Fibroblast of skin of left biceps (primary cell): ENCODE results near the gene SPNS1.
"Not testable (repeated sequence)": the region's sequence is repeated elsewhere in the genome, so short reads cannot be mapped to it uniquely, and the experiment has no call there.

Experiments
- DNase-seq, 2 experiments: peaks; one replicate each; pipeline ENCODE4 v3.0.0-alpha.2; 2013; ENCODE audit warnings: low read depth in 2 of 2

The SPNS1 gene

DNA sequence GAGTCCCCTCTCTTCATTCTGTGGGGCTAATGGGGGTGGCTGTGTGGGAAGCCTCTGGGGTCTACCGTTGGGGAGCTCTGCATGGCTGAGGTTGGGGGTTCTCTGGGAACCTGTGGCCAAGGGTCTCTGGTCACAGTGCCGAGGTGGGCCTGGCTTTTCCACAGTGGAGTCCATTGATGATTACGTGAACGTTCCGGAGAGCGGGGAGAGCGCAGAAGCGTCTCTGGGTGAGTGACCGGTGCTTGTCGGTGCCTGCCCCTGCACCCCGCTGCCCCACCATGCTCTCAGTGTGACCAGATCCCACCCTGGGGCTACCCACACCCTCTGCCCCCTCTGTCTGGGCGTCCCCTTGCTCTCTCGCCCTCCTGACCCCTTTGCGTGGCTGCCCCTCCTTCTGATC, 14.8 kb downstream of the SPNS1 start:
- DNase-seq = no peak

DNA sequence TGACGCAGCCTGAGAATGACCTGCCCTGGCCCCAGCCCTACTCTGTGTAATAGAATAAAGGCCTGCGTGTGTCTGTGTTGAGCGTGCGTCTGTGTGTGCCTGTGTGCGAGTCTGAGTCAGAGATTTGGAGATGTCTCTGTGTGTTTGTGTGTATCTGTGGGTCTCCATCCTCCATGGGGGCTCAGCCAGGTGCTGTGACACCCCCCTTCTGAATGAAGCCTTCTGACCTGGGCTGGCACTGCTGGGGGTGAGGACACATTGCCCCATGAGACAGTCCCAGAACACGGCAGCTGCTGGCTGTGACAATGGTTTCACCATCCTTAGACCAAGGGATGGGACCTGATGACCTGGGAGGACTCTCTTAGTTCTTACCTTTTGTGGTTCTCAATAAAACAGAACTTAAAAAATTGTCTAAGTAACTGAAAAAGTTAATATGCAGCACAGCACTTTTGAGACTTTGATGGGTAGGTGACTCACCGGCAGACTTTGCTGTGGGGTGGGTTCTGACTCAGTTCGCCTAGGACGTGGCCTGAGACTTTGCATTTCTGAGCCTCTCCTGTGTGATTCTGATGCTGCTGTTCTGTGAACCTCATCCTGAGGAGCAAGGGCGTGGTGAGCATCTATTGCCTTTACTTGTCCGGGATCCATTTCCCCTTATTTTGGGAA, 15.9 kb downstream of the SPNS1 start:
- DNase-seq = no peak

DNA sequence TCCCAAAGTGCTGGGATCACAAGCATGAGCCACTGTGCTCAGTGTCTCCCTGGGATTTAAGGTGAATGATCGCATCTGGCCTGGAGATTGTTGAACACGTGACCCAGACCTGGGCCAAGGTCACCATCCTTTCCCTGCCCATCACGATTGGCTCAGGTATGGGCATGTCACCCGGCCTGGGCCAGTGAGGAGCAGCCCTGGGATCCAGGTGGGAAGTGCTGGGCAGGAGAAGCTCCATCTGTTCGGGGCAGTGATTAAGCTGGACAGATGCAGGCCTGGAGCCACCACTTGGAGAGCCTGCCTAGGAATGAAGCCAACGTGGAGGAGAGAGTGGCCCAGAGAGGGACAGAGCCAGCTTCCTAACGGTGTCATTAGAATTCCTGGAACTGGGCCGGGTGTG, 17.1 kb downstream of the SPNS1 start:
- no peak for DNase-seq

DNA sequence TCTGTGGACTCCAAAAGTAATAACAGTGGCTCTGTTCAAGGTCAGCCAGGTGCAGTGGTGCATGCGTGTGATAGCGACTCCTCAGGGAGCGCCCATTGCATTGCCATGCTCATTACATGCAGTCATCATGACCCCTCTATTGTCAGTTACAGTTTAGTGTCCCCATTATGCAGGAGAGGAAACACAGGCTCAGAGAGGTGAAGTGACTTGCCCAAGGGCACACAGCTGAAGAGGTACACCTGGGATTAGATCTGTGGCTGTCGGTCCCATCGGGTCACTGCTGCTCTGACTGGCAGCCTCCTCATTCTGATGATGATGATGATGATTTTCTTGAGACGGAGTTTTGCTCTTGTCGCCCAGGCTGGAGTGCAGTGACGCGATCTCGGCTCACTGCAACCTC, 17.9 kb downstream of the SPNS1 start:
- DNase-seq = no peak

- DNase-seq = no peak
These were observed 24.3 kb downstream of the SPNS1 start for GRCh38 chr16:28998837-28999236.

GRCh38 chr16:28999577-28999976, 25.0 kb downstream of the SPNS1 start:
- no peak for DNase-seq

- no peak for DNase-seq
These were observed 25.4 kb downstream of the SPNS1 start for GRCh38 chr16:29000019-29000418.

DNA sequence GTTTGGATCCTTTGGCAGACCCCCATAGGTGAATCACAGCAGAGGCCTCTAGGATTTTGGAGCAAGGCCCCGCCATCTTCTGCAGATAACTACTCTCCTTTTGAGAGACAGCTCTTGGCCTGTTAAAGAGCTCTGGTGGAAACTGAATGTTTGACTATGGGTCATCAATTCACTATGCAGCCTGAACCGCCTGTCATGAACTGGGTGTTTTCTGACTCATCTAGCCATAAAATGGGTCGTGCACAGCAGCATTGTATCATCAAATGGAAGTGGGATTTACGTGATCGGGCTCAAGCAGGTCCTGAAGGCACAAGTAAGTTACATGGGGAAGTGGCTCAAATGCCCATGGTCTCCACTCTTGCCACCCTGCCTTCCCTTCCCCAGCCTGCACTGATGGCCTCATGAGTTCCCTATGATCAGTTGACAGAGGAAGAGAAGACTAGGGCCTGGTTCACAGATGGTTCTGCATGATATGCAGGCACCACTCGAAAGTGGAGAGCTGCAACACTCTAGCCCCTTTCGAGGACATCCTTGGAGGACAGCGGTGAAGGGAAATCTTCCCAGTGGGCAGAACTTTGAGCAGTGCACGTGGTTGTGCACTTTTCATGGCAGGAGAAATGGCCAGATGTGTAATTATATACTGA, 30.0 kb downstream of the SPNS1 start:
- not testable (repeated sequence) for DNase-seq

- DNase-seq = no peak
These were observed 33.4 kb downstream of the SPNS1 start for GRCh38 chr16:29007730-29008593.

GRCh38 chr16:29009050-29009837, 34.7 kb downstream of the SPNS1 start:
- DNase-seq = no peak

- no peak for DNase-seq
These were observed 35.2 kb downstream of the SPNS1 start for GRCh38 chr16:29009838-29010166.

DNA sequence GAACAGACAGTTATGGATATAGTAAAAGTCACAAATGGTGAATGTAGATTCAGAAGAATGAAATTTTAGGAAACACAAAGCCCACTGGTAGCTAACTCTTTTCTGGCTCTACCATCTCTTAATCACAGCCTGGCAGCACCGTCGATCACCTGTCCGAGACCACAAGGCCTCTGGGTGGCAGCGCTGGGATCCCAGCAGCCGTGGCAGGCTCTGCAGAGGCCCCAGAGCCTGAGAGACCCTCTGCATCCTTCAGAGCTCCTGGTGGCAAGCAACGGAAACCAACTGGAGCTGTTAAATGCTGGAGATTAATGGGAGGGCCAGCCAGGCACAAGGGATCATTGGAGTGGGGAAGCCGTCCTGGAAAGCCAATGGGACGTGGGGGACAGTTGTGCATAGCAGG, 36.5 kb downstream of the SPNS1 start:
- DNase-seq = no peak

- no peak for DNase-seq
These were observed 37.3 kb downstream of the SPNS1 start for GRCh38 chr16:29011851-29012250.

DNA sequence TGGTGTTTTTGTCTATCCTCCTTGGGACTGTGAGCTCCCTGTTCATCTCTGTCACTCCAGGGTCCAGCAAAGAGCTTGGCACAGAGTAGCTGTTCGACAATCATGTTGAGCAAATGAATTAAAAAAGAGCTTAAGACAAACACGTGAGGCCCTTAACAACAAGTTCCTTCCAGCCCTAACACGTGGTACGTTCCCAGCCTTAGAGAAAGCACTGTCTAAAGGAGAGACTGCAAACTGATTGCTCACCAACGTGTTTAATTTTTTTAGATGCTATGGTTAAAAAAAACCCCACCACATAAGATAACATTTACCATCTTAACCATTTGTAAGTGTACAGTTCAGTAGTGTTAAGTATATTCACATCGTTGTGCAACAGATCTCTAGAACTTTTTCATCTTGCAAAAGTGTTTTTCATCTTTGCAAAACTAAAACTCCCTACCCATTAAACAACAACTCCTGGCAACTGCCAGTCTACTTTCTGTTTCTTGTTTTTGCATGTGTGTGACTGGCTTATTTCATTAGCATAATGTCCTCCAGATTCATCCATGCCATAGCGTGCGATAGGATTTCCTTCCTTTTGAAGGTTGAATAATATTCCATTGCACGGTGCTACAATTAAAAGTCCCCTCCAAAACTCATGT, 38.5 kb downstream of the SPNS1 start:
- no peak for DNase-seq

- no peak for DNase-seq
These were observed 40.0 kb downstream of the SPNS1 start for GRCh38 chr16:29014561-29015069.

GRCh38 chr16:29022196-29022595, 47.6 kb downstream of the SPNS1 start:
- no peak for DNase-seq

DNA sequence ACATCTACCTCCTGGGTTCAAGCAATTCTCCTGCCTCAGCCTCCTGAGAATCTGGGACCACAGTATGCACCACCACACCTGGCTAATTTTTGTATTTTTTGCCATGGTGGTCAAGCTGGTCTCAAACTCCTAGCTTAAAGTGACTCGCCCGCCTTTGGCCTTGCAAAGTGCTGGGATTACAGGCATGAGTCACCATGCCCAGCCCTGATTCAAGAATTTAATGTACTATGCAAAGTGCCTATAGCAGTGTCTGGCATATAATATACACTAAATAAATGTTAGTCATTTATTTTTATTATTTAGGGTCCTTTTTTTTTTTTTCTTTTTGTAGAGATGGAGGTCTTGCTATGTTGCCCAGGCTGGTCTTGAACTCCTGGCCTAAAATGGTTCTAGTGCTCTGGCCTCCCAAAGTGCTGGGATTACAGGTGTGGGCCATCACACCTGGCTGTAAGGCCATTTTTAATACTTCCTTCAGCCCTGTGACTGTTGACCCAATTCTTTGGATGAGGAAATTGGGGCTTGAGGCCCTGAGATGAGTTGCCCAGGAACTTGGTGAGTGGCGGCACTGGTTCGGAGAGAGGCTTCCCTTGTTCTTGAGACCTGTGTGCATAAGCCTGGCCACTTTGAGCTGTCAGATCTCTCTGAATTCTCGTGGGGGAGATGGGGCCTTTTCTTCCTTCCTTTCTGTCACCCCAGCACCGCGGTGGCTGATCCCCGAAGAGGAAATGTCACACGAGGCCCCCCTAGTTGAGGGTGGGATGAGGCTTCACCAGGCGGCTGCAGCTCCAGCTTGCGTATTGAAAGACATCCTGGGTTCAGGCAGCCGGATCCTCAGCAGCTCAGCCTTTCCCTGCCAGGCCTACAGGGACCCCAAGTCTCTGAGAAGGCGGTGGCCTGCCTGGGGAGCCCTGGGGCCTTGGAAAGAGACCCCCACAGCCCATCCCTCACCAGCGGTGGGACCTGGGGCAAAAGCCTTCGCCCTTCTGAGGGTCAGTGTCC, 49.0 kb downstream of the SPNS1 start:
- DNase-seq = no peak

GRCh38 chr16:29024278-29024677, 49.7 kb downstream of the SPNS1 start:
- DNase-seq = no peak

DNA sequence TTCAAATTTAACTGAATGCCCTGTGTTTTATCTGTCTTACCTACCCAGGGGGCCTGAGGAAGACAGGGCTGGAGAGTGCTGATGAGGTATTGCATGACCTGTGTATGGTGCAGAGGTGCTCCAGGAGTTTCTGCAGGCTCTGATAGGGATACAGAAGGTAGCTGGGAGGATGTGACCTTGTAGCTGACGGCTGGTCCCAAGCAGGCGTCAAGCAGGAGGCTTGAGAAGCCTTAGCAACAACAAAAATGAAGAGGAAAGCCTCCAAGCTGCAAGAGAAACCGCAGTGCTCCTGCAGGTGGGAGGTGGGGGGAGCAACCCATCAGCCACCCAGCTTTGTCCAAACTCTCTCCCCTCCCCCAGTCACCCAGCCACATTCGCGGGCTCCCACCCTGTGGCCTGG, 50.6 kb downstream of the SPNS1 start:
- no peak for DNase-seq

- no peak for DNase-seq
These were observed 51.2 kb downstream of the SPNS1 start for GRCh38 chr16:29025735-29026134.
